ENCODE data around the gene KLRG1. TPM values are rescaled to one million over a fixed set of nuclear protein-coding genes. Genes with fewer than 3 reads are reported as not detected.

Gene KLRG1
- total and polyA plus RNA-seq, 4 donors: 0.88 to 4.5 (median 3.5) TPM

DNA sequence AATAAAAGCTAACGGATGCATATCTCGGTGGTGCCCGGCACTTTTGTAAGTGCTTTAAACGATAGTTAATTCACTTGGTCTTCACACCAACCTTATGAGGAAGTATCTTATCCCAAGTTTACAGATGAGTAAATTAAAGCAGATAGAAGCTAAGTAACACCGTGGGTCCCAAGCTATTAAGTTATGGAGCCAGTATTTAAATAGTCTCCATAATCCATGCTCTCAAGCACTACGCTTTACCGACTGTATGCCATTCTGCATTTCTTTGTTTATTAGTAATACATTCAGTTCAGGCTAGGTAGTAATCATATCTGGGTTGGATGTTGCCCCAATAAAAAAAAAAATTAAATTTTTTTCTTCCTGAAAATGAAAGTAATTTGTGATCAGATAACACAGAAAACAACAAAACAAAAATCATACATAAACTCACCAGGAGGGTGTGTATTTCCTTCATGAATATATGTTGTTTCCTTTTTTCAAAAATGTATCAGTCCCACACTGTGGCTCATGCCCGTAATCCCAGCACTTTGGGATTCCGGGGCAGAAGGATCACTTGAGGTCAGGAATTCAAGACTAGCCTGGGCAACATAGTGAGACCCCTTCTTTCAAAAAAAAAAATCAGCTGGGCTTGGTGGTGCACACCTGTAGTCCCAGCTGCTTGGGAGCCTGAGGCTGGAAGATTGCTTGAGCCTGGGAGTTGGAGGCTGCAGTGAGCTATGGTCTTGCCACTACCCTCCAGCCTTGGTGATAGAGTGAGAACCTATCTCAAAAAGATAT, 38.5 kb upstream of the KLRG1 start:
- Histone ChIP-seq H3K9me3 (ENCODE audit: control insufficient read depth, low read length) (no peaks in the 10 kb centered on the region), H3K27me3 (ENCODE audit: control insufficient read depth in 1 of 2, insufficient read depth in 2 of 2, low read length in 1 of 2) (no peaks in the 10 kb centered on the region), H3K4me1 (ENCODE audit: control insufficient read depth in 1 of 2, insufficient read depth in 2 of 2, low read length in 2 of 2) (peaks cover 0 to 4% of the 10 kb centered on the region in 2 donors), H3K4me3 (ENCODE audit: low read length in 2 of 2) (peak overlapping the region; percentile 96 to 97), H3K27ac (ENCODE audit: low read depth in 1 of 2, low read length in 2 of 2) (no peak overlapping the region), H3K36me3 (ENCODE audit: control insufficient read depth in 1 of 2, insufficient read depth in 2 of 2, low read length in 1 of 2) (peaks cover 0 to 4% of the 10 kb centered on the region in 2 donors)
- intact Hi-C loops (cut with DNase I): loop anchor here (5.0 kb wide), 3 partner anchors 39 to 96 kb away; partner anchors contain the start of gene PHC1 (in 1 of the 2)
- ATAC-seq (ENCODE audit: low FRiP score): no peak
- DNase-seq: no peak
- 24 to 27% methylated on average over 9 of the region's 9 CpGs for WGBS, 2 donors

DNA sequence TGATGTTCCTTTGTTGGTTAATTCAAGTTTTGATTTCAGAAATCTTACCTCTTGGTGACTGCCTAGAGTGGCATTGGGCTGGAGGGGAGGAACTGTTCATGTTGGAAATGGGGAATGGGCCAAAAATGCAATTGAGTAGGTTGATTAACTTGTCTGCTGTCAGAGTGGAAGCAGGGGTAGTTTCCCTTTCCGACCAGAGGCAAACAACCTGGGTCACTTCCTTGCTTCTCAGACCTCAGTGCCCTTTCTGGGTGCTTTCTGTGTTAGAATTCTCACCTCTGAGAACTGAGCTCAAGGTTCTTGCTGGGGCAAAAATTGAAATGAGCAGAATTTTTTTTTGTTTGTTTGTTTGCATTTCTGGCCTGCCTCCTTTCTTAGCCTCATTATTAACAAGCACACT, 37.6 kb upstream of the KLRG1 start:
- H3K27ac ChIP-seq (ENCODE audit: low read depth in 1 of 2, low read length in 2 of 2): no peak overlapping the region
- no peak overlapping the region for H3K4me3 ChIP-seq (ENCODE audit: low read length in 2 of 2)
- 85 to 100% methylated on average over 1 of the region's 1 CpG for WGBS, 2 donors
- H3K36me3 ChIP-seq (ENCODE audit: control insufficient read depth in 1 of 2, insufficient read depth in 2 of 2, low read length in 1 of 2): peaks cover 0 to 1% of the 10 kb centered on the region in 2 donors
- intact Hi-C loops (cut with DNase I): loop anchor here (5.0 kb wide), 3 partner anchors 39 to 96 kb away; partner anchors contain the start of gene PHC1 (in 1 of the 2)
- H3K27me3 ChIP-seq (ENCODE audit: control insufficient read depth in 1 of 2, insufficient read depth in 2 of 2, low read length in 1 of 2): no peaks in the 10 kb centered on the region
- H3K9me3 ChIP-seq (ENCODE audit: control insufficient read depth, low read length): no peaks in the 10 kb centered on the region
- H3K4me1 ChIP-seq (ENCODE audit: control insufficient read depth in 1 of 2, insufficient read depth in 2 of 2, low read length in 2 of 2): peaks cover 0 to 4% of the 10 kb centered on the region in 2 donors
- ATAC-seq (ENCODE audit: low FRiP score) (no peak), DNase-seq (no peak)

DNA sequence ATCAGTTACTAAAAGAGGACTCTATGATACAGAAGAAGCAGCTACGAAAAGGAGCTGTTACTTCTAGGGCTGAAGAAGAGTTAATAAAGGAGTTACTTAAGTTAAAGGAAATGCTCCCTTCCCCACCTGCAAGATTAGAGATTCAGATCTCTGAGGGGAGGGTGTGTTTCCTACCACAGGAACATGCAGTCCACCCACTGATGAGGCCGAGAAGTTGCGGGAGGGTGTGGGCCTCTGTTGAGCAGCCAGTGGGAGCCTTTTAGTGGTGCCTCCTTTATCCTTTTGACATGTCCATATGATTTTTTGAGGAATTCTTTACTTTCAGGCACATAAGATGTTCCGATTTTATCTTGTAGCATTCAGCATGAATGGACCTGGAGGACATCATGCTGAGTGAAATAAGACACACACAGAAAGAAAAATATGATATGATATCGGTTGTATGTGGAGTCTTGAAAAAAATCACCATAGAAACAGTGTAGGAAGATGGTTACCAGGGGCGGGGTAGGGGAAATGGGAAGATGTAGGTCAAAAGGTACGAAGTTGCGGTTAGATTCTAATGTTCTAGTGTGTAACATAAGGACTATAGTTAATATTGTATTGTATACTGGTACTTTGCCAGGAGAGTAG, 35.5 kb upstream of the KLRG1 start:
- H3K4me1 ChIP-seq (ENCODE audit: control insufficient read depth in 1 of 2, insufficient read depth in 2 of 2, low read length in 2 of 2): no peaks in the 10 kb centered on the region
- no peaks in the 10 kb centered on the region for H3K9me3 ChIP-seq (ENCODE audit: control insufficient read depth, low read length)
- DNase-seq (no peak), ATAC-seq (ENCODE audit: low FRiP score) (no peak)
- intact Hi-C loops (cut with DNase I): loop anchor here (5.0 kb wide), 3 partner anchors 42 to 93 kb away; partner anchors contain the start of gene PHC1 (in 1 of the 2)
- WGBS, 2 donors: 94 to 96% methylated on average over 8 of the region's 8 CpGs
- H3K36me3 ChIP-seq (ENCODE audit: control insufficient read depth in 1 of 2, insufficient read depth in 2 of 2, low read length in 1 of 2): no peaks in the 10 kb centered on the region
- H3K27me3 ChIP-seq (ENCODE audit: control insufficient read depth in 1 of 2, insufficient read depth in 2 of 2, low read length in 1 of 2): no peaks in the 10 kb centered on the region
- H3K4me3 ChIP-seq (ENCODE audit: low read length in 2 of 2): no peak overlapping the region
- no peak overlapping the region for H3K27ac ChIP-seq (ENCODE audit: low read depth in 1 of 2, low read length in 2 of 2)

DNA sequence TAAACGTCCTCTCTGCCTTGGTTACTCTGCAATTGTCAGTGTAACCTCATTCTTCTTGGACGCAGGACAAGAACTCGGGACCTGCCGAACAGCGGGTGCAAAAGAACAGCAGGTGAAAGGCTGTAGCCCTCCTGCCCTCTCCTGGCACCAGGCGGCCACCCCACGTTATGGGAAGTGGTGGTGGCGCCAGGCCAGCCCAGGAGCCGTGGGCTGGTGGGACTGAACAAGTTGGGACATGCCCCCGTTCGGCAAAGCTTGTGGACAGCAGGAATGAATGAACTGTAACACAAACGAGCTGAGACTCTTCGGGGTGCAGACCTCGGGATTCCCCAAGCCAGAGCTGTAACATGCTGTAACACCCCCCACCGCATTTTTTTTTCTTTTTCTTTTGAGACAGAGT, 33.3 kb upstream of the KLRG1 start:
- Histone ChIP-seq H3K4me3 (ENCODE audit: low read length in 2 of 2) (no peak overlapping the region), H3K9me3 (ENCODE audit: control insufficient read depth, low read length) (no peaks in the 10 kb centered on the region), H3K27me3 (ENCODE audit: control insufficient read depth in 1 of 2, insufficient read depth in 2 of 2, low read length in 1 of 2) (no peaks in the 10 kb centered on the region), H3K27ac (ENCODE audit: low read depth in 1 of 2, low read length in 2 of 2) (no peak overlapping the region), H3K4me1 (ENCODE audit: control insufficient read depth in 1 of 2, insufficient read depth in 2 of 2, low read length in 2 of 2) (no peaks in the 10 kb centered on the region), H3K36me3 (ENCODE audit: control insufficient read depth in 1 of 2, insufficient read depth in 2 of 2, low read length in 1 of 2) (no peaks in the 10 kb centered on the region)
- ATAC-seq (ENCODE audit: low FRiP score) (no peak), DNase-seq (no peak)
- WGBS, 2 donors: 92 to 96% methylated on average over 15 of the region's 15 CpGs
- intact Hi-C loops (cut with DNase I): loop anchor here in 1 of 2 donors (5.0 kb wide), 1 partner anchor 76 kb away; no protein-coding TSS in a partner anchor

DNA sequence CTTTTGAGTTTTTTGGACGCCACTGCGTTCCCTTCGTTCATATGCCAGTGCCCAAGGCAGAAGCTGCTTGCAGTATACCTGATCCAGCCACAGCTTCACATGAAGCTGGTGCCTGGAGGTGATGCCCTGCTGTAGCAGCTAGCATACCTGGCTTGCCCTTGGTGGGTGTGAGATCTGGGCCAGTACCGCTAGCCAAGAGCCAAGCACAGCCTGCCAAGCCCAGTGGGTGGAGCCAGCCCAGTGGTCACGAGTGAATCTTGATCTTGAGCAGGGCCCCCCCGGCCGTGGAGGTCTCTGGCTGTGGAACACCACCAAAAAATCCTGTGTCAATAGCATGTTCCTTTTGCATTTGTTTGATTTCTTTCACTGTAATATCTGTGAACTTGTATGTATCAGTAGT, 32.6 kb upstream of the KLRG1 start:
- intact Hi-C loops (cut with DNase I): loop anchor here in 1 of 2 donors (5.0 kb wide), 1 partner anchor 76 kb away; no protein-coding TSS in a partner anchor
- no peak for ATAC-seq (ENCODE audit: low FRiP score)
- no peak for DNase-seq
- Histone ChIP-seq H3K4me1 (ENCODE audit: control insufficient read depth in 1 of 2, insufficient read depth in 2 of 2, low read length in 2 of 2) (no peaks in the 10 kb centered on the region), H3K9me3 (ENCODE audit: control insufficient read depth, low read length) (no peaks in the 10 kb centered on the region), H3K27me3 (ENCODE audit: control insufficient read depth in 1 of 2, insufficient read depth in 2 of 2, low read length in 1 of 2) (no peaks in the 10 kb centered on the region), H3K27ac (ENCODE audit: low read depth in 1 of 2, low read length in 2 of 2) (no peak overlapping the region), H3K36me3 (ENCODE audit: control insufficient read depth in 1 of 2, insufficient read depth in 2 of 2, low read length in 1 of 2) (no peaks in the 10 kb centered on the region), H3K4me3 (ENCODE audit: low read length in 2 of 2) (no peak overlapping the region)
- WGBS, 2 donors: 78 to 87% methylated on average over 7 of the region's 7 CpGs

DNA sequence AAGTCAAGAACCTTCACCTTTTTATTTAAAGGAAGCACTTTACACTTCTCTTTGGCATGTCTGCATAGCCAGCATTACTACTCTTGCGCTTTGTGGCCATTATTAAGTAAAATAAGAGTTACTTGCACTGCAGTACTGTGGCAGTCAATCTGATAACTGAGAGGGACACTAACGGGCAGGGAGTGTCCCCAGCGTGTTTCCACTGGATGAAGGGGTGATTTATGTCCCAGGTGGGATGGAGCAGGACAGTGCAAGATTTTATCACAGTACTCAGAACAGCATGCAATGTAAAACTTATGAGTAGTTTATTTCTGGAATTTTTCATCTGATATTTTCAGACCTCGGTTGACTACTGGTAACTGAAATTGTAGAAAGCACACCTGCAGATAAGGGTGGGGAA, 31.8 kb upstream of the KLRG1 start:
- 74 to 76% methylated on average over 4 of the region's 4 CpGs for WGBS, 2 donors

DNA sequence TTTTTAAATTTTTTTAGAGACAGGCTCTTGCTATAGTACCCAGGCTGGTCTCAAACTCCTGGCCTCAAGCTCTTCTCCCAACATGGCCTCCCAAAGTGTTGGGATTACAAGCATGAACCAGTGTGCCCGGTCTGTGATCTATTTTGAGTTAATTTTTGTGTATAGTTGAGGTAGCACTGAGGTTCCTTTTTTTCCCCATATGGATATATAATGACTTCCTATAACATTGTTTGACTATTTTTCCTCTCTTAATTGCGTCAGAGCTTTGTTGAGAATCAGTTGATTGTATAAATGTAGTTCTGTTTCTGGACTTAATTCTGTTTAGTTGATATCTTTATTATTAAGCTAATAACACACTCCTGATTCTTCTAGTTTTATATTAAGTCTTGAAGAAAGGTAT, 31.3 kb upstream of the KLRG1 start:
- H3K4me3 ChIP-seq (ENCODE audit: low read length in 2 of 2): no peak overlapping the region
- DNase-seq: no peak
- H3K4me1 ChIP-seq (ENCODE audit: control insufficient read depth in 1 of 2, insufficient read depth in 2 of 2, low read length in 2 of 2): no peaks in the 10 kb centered on the region
- WGBS, 2 donors: 38 to 64% methylated on average over 2 of the region's 2 CpGs
- ATAC-seq (ENCODE audit: low FRiP score): no peak
- H3K36me3 ChIP-seq (ENCODE audit: control insufficient read depth in 1 of 2, insufficient read depth in 2 of 2, low read length in 1 of 2): no peaks in the 10 kb centered on the region
- intact Hi-C loops (cut with DNase I): loop anchor here in 1 of 2 donors (5.0 kb wide), 1 partner anchor 74 kb away; no protein-coding TSS in a partner anchor
- H3K27ac ChIP-seq (ENCODE audit: low read depth in 1 of 2, low read length in 2 of 2): no peak overlapping the region
- H3K9me3 ChIP-seq (ENCODE audit: control insufficient read depth, low read length): no peaks in the 10 kb centered on the region
- no peaks in the 10 kb centered on the region for H3K27me3 ChIP-seq (ENCODE audit: control insufficient read depth in 1 of 2, insufficient read depth in 2 of 2, low read length in 1 of 2)

More for the DNA sequence above, 31.8 kb upstream of the KLRG1 start:
- no peak overlapping the region for H3K4me3 ChIP-seq (ENCODE audit: low read length in 2 of 2)
- no peak overlapping the region for H3K27ac ChIP-seq (ENCODE audit: low read depth in 1 of 2, low read length in 2 of 2)
- ATAC-seq (ENCODE audit: low FRiP score): no peak
- intact Hi-C loops (cut with DNase I): loop anchor here in 1 of 2 donors (5.0 kb wide), 1 partner anchor 75 kb away; no protein-coding TSS in a partner anchor
- DNase-seq: no peak
- no peaks in the 10 kb centered on the region for H3K9me3 ChIP-seq (ENCODE audit: control insufficient read depth, low read length)
- no peaks in the 10 kb centered on the region for H3K36me3 ChIP-seq (ENCODE audit: control insufficient read depth in 1 of 2, insufficient read depth in 2 of 2, low read length in 1 of 2)
- no peaks in the 10 kb centered on the region for H3K27me3 ChIP-seq (ENCODE audit: control insufficient read depth in 1 of 2, insufficient read depth in 2 of 2, low read length in 1 of 2)
- H3K4me1 ChIP-seq (ENCODE audit: control insufficient read depth in 1 of 2, insufficient read depth in 2 of 2, low read length in 2 of 2): no peaks in the 10 kb centered on the region

DNA sequence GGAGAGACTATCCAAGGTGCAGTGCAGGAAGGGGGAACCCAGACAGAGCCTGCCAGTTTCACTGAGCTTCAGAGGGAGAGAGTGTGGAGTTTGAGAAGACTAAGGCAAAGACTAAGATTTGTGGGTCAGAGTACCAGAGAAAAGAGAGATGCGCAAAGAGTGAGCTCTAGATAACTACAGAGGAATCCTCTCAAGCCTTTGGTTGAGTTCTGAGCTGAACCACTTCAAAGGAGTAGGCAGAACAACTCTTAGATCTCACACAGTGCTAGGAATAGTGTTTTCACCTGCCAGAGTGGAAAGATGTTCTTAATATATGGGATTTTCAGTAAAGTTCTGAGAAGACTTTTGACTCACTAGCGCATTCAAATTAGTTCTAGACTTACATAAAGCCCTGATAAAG, 29.2 kb upstream of the KLRG1 start:
- Histone ChIP-seq H3K9me3 (ENCODE audit: control insufficient read depth, low read length) (no peaks in the 10 kb centered on the region), H3K27me3 (ENCODE audit: control insufficient read depth in 1 of 2, insufficient read depth in 2 of 2, low read length in 1 of 2) (no peaks in the 10 kb centered on the region), H3K27ac (ENCODE audit: low read depth in 1 of 2, low read length in 2 of 2) (no peak overlapping the region), H3K4me3 (ENCODE audit: low read length in 2 of 2) (no peak overlapping the region), H3K4me1 (ENCODE audit: control insufficient read depth in 1 of 2, insufficient read depth in 2 of 2, low read length in 2 of 2) (no peaks in the 10 kb centered on the region), H3K36me3 (ENCODE audit: control insufficient read depth in 1 of 2, insufficient read depth in 2 of 2, low read length in 1 of 2) (no peaks in the 10 kb centered on the region)
- DNase-seq (no peak), ATAC-seq (ENCODE audit: low FRiP score) (no peak)
- 98 to 99% methylated on average over 2 of the region's 2 CpGs for WGBS, 2 donors
- intact Hi-C loops (cut with DNase I): no loop called here

All from aorta (tissue), 5 donors.